ENCODE data around the gene COMMD10. TPM values are rescaled to one million over a fixed set of nuclear protein-coding genes. Genes with fewer than 3 reads are reported as not detected.

Gene COMMD10
- total and polyA plus RNA-seq, 2 of the 8 experiments (the other 6 are each of a cell fraction or from before 2014, with no cell fraction given), result 16.5 to 43.4 TPM

DNA sequence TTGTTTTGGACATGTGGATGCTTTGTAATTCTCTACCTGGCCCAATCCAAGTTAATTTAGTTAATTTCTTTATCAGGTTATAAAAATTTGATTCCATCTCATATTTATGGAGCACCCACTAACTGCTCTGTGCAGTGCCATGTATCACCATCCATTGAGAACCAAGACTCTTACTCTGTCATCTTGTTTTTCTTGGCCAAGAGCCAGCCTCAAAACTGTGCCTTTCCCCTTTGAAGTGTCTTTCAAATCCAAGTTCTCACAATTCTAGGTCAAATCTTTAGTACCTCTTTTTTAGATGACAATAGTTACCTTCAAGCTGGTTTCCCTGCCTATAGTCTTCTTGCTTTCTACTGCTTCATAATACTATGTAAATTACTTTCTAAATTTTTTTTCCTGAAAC, 3.2 kb downstream of the COMMD10 start (continued):
- TF ChIP-seq, protein P1, sequence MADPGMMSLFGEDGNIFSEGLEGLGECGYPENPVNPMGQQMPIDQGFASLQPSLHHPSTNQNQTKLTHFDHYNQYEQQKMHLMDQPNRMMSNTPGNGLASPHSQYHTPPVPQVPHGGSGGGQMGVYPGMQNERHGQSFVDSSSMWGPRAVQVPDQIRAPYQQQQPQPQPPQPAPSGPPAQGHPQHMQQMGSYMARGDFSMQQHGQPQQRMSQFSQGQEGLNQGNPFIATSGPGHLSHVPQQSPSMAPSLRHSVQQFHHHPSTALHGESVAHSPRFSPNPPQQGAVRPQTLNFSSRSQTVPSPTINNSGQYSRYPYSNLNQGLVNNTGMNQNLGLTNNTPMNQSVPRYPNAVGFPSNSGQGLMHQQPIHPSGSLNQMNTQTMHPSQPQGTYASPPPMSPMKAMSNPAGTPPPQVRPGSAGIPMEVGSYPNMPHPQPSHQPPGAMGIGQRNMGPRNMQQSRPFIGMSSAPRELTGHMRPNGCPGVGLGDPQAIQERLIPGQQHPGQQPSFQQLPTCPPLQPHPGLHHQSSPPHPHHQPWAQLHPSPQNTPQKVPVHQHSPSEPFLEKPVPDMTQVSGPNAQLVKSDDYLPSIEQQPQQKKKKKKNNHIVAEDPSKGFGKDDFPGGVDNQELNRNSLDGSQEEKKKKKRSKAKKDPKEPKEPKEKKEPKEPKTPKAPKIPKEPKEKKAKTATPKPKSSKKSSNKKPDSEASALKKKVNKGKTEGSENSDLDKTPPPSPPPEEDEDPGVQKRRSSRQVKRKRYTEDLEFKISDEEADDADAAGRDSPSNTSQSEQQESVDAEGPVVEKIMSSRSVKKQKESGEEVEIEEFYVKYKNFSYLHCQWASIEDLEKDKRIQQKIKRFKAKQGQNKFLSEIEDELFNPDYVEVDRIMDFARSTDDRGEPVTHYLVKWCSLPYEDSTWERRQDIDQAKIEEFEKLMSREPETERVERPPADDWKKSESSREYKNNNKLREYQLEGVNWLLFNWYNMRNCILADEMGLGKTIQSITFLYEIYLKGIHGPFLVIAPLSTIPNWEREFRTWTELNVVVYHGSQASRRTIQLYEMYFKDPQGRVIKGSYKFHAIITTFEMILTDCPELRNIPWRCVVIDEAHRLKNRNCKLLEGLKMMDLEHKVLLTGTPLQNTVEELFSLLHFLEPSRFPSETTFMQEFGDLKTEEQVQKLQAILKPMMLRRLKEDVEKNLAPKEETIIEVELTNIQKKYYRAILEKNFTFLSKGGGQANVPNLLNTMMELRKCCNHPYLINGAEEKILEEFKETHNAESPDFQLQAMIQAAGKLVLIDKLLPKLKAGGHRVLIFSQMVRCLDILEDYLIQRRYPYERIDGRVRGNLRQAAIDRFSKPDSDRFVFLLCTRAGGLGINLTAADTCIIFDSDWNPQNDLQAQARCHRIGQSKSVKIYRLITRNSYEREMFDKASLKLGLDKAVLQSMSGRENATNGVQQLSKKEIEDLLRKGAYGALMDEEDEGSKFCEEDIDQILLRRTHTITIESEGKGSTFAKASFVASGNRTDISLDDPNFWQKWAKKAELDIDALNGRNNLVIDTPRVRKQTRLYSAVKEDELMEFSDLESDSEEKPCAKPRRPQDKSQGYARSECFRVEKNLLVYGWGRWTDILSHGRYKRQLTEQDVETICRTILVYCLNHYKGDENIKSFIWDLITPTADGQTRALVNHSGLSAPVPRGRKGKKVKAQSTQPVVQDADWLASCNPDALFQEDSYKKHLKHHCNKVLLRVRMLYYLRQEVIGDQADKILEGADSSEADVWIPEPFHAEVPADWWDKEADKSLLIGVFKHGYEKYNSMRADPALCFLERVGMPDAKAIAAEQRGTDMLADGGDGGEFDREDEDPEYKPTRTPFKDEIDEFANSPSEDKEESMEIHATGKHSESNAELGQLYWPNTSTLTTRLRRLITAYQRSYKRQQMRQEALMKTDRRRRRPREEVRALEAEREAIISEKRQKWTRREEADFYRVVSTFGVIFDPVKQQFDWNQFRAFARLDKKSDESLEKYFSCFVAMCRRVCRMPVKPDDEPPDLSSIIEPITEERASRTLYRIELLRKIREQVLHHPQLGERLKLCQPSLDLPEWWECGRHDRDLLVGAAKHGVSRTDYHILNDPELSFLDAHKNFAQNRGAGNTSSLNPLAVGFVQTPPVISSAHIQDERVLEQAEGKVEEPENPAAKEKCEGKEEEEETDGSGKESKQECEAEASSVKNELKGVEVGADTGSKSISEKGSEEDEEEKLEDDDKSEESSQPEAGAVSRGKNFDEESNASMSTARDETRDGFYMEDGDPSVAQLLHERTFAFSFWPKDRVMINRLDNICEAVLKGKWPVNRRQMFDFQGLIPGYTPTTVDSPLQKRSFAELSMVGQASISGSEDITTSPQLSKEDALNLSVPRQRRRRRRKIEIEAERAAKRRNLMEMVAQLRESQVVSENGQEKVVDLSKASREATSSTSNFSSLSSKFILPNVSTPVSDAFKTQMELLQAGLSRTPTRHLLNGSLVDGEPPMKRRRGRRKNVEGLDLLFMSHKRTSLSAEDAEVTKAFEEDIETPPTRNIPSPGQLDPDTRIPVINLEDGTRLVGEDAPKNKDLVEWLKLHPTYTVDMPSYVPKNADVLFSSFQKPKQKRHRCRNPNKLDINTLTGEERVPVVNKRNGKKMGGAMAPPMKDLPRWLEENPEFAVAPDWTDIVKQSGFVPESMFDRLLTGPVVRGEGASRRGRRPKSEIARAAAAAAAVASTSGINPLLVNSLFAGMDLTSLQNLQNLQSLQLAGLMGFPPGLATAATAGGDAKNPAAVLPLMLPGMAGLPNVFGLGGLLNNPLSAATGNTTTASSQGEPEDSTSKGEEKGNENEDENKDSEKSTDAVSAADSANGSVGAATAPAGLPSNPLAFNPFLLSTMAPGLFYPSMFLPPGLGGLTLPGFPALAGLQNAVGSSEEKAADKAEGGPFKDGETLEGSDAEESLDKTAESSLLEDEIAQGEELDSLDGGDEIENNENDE (IDR thresholded peaks at IDR 0.05; ENCODE audit: insufficient replicate concordance, low read length), result no peak
- TF ChIP-seq, protein P2, sequence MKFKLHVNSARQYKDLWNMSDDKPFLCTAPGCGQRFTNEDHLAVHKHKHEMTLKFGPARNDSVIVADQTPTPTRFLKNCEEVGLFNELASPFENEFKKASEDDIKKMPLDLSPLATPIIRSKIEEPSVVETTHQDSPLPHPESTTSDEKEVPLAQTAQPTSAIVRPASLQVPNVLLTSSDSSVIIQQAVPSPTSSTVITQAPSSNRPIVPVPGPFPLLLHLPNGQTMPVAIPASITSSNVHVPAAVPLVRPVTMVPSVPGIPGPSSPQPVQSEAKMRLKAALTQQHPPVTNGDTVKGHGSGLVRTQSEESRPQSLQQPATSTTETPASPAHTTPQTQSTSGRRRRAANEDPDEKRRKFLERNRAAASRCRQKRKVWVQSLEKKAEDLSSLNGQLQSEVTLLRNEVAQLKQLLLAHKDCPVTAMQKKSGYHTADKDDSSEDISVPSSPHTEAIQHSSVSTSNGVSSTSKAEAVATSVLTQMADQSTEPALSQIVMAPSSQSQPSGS (IDR thresholded peaks at IDR 0.05; ENCODE audit: low read length), result no peak
- TF ChIP-seq RBBP5 (IDR thresholded peaks at IDR 0.05; ENCODE audit: borderline replicate concordance, low read depth, low read length), result no peak
- no peak for TF ChIP-seq RFX5 (IDR thresholded peaks at IDR 0.05; ENCODE audit: borderline replicate concordance, low read depth, low read length)
- no peak for TF ChIP-seq MAFK (IDR thresholded peaks at IDR 0.05; ENCODE audit: low read depth, low read length)
- TF ChIP-seq SUZ12 (IDR thresholded peaks at IDR 0.05; ENCODE audit: low read length), result no peak
- no peak for TF ChIP-seq EZH2 (IDR thresholded peaks at IDR 0.05; ENCODE audit: low read depth, low read length, severe bottlenecking)

Measured in H1 (cell line).